ENCODE results near the gene POLK.
"Not testable (repeated sequence)": the region's sequence is repeated elsewhere in the genome, so short reads cannot be mapped to it uniquely, and the experiment has no call there.

Gene POLK

DNA sequence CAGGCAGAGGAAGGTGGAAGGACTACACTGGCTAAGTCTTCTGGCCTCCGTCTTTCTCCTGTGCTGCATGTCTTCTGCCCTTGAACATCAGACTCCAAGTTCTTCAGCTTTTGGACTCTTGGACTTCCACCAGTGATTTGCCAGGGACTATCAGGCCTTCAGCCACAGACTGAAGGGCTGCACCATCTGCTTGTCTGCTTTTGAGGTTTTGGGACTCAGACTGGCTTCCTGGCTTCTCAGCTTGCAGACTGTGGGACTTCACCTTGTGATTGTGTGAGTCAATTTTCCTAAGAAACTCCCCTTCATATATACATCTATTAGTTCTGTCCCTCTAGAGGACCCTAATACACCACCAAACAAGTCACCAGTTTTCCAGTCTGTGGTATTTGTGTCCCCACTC is 89.9 kb downstream of the POLK start:
- Histone ChIP-seq H3K4me3 (replicated peaks; ENCODE audit: low read depth, low read length) (no peak overlapping the region), H3K27me3 (replicated peaks; ENCODE audit: control insufficient read depth, insufficient read depth, low read length) (no peaks in the 10 kb centered on the region), H3K36me3 (ENCODE audit: control insufficient read depth, insufficient read depth, low read length) (peaks cover 4% of the 10 kb centered on the region)
- TF ChIP-seq, protein P1, sequence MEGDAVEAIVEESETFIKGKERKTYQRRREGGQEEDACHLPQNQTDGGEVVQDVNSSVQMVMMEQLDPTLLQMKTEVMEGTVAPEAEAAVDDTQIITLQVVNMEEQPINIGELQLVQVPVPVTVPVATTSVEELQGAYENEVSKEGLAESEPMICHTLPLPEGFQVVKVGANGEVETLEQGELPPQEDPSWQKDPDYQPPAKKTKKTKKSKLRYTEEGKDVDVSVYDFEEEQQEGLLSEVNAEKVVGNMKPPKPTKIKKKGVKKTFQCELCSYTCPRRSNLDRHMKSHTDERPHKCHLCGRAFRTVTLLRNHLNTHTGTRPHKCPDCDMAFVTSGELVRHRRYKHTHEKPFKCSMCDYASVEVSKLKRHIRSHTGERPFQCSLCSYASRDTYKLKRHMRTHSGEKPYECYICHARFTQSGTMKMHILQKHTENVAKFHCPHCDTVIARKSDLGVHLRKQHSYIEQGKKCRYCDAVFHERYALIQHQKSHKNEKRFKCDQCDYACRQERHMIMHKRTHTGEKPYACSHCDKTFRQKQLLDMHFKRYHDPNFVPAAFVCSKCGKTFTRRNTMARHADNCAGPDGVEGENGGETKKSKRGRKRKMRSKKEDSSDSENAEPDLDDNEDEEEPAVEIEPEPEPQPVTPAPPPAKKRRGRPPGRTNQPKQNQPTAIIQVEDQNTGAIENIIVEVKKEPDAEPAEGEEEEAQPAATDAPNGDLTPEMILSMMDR (IDR thresholded peaks at IDR 0.05; ENCODE audit: insufficient read depth, low read length, poor library complexity, severe bottlenecking), result no peak
- DNase-seq (ENCODE audit: extremely low read depth, insufficient read length), result no peak

GRCh38 chr5:75601996-75602395 is 90.3 kb downstream of the POLK start:
- Histone ChIP-seq H3K27me3 (replicated peaks; ENCODE audit: control insufficient read depth, insufficient read depth, low read length) (no peaks in the 10 kb centered on the region), H3K36me3 (ENCODE audit: control insufficient read depth, insufficient read depth, low read length) (peaks cover 4% of the 10 kb centered on the region), H3K4me3 (replicated peaks; ENCODE audit: low read depth, low read length) (no peak overlapping the region)
- TF ChIP-seq, protein P1 (IDR thresholded peaks at IDR 0.05; ENCODE audit: insufficient read depth, low read length, poor library complexity, severe bottlenecking), result no peak
- DNase-seq (ENCODE audit: extremely low read depth, insufficient read length), result no peak

DNA sequence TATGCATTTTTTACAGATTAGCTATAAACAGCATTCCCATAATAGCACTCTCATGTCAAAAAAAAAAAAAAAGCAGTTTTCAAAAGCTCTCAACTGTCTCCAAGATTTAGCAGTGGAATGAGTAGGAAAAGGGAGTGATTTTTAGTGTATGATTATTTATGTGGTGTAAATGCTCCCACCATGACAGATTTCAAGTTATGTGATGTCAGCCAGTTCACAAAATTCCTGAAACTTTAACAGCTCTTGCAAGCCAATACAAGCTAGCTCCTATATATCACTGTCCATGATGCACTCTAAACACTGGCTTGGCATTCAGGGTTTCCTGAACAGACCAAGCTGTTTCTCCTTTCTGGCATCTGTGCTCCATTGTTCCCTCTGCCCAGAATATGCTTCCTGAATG is 91.7 kb downstream of the POLK start:
- TF ChIP-seq, protein P1 (IDR thresholded peaks at IDR 0.05; ENCODE audit: insufficient read depth, low read length, poor library complexity, severe bottlenecking), result no peak

GRCh38 chr5:75603821-75604220 is 92.1 kb downstream of the POLK start:
- Histone ChIP-seq H3K36me3 (ENCODE audit: control insufficient read depth, insufficient read depth, low read length) (peaks cover 4% of the 10 kb centered on the region), H3K4me3 (replicated peaks; ENCODE audit: low read depth, low read length) (no peak overlapping the region), H3K27me3 (replicated peaks; ENCODE audit: control insufficient read depth, insufficient read depth, low read length) (no peaks in the 10 kb centered on the region)
- TF ChIP-seq, protein P1 (IDR thresholded peaks at IDR 0.05; ENCODE audit: insufficient read depth, low read length, poor library complexity, severe bottlenecking), result no peak
- no peak for DNase-seq (ENCODE audit: extremely low read depth, insufficient read length)

More for the DNA sequence above, 91.7 kb downstream of the POLK start:
- Histone ChIP-seq H3K4me3 (replicated peaks; ENCODE audit: low read depth, low read length) (no peak overlapping the region), H3K27me3 (replicated peaks; ENCODE audit: control insufficient read depth, insufficient read depth, low read length) (no peaks in the 10 kb centered on the region), H3K36me3 (ENCODE audit: control insufficient read depth, insufficient read depth, low read length) (peaks cover 4% of the 10 kb centered on the region)
- no peak for DNase-seq (ENCODE audit: extremely low read depth, insufficient read length)

GRCh38 chr5:75607341-75607740 is 95.7 kb downstream of the POLK start:
- H3K36me3 ChIP-seq (ENCODE audit: control insufficient read depth, insufficient read depth, low read length); H3K4me3 ChIP-seq (replicated peaks; ENCODE audit: low read depth, low read length); H3K27me3 ChIP-seq (replicated peaks; ENCODE audit: control insufficient read depth, insufficient read depth, low read length); DNase-seq (ENCODE audit: extremely low read depth, insufficient read length): not testable (repeated sequence)

- no peak overlapping the region for H3K4me3 ChIP-seq (replicated peaks; ENCODE audit: low read depth, low read length)
- no peaks in the 10 kb centered on the region for H3K27me3 ChIP-seq (replicated peaks; ENCODE audit: control insufficient read depth, insufficient read depth, low read length)
- H3K36me3 ChIP-seq (ENCODE audit: control insufficient read depth, insufficient read depth, low read length), result no peaks in the 10 kb centered on the region
- DNase-seq (ENCODE audit: extremely low read depth, insufficient read length), result no peak
- TF ChIP-seq, protein P1 (IDR thresholded peaks at IDR 0.05; ENCODE audit: insufficient read depth, low read length, poor library complexity, severe bottlenecking), result no peak
These were observed 97.2 kb downstream of the POLK start for GRCh38 chr5:75608870-75609269.
